GM19238 (cell line): ENCODE results near the gene FBXO47.

Experiments used
- DNase-seq: peaks from one replicate; pipeline ENCODE4 v3.0.0; 2011; ENCODE audit warnings: low spot score; ENCODE audit not compliant: insufficient read length

Gene FBXO47

GRCh38 chr17:38905375-38905774 is 61.8 kb downstream of the FBXO47 start:
- no peak for DNase-seq

- no peak for DNase-seq
Measured at GRCh38 chr17:38904892-38905291, 62.3 kb downstream of the FBXO47 start.

GRCh38 chr17:38903404-38903803 is 63.8 kb downstream of the FBXO47 start:
- no peak for DNase-seq

GRCh38 chr17:38900978-38901656 is 66.1 kb downstream of the FBXO47 start:
- DNase-seq = no peak

GRCh38 chr17:38899421-38899820 is 67.8 kb downstream of the FBXO47 start:
- no peak for DNase-seq

GRCh38 chr17:38898812-38899348 is 68.3 kb downstream of the FBXO47 start:
- DNase-seq = peak; percentile 97

- DNase-seq = peak; percentile 30
Measured at GRCh38 chr17:38898291-38898679, 68.9 kb downstream of the FBXO47 start.

GRCh38 chr17:38897671-38898290 is 69.4 kb downstream of the FBXO47 start:
- no peak for DNase-seq

- no peak for DNase-seq
Measured at GRCh38 chr17:38897176-38897575, 70.0 kb downstream of the FBXO47 start.

GRCh38 chr17:38896346-38896954 is 70.8 kb downstream of the FBXO47 start:
- DNase-seq = no peak

- no peak for DNase-seq
Measured at GRCh38 chr17:38894276-38894675, 72.9 kb downstream of the FBXO47 start.

GRCh38 chr17:38893607-38894006 is 73.6 kb downstream of the FBXO47 start:
- no peak for DNase-seq

GRCh38 chr17:38893113-38893512 is 74.1 kb downstream of the FBXO47 start:
- no peak for DNase-seq

GRCh38 chr17:38892620-38893019 is 74.6 kb downstream of the FBXO47 start:
- DNase-seq = no peak

- DNase-seq = no peak
Measured at GRCh38 chr17:38892083-38892482, 75.1 kb downstream of the FBXO47 start.

- no peak for DNase-seq
Measured at GRCh38 chr17:38891441-38891840, 75.8 kb downstream of the FBXO47 start.

GRCh38 chr17:38890410-38890746 is 76.8 kb downstream of the FBXO47 start:
- no peak for DNase-seq

- DNase-seq = no peak
Measured at GRCh38 chr17:38889745-38890409, 77.3 kb downstream of the FBXO47 start.

GRCh38 chr17:38888842-38889241 is 78.4 kb downstream of the FBXO47 start:
- no peak for DNase-seq

GRCh38 chr17:38886643-38887010 is 80.6 kb downstream of the FBXO47 start:
- no peak for DNase-seq
